ENCODE results near the gene MOV10L1.
"Not testable (repeated sequence)": the region's sequence is repeated elsewhere in the genome, so short reads cannot be mapped to it uniquely, and the experiment has no call there.

Gene MOV10L1

GRCh38 chr22:50085211-50085972 is 4.4 kb upstream of the MOV10L1 start, which contains the start of gene MLC1:
MLC1 (minus strand) TSS chr22:50085426; CDS start chr22:50084902, 524 bp downstream.
- Mint-ChIP-seq H3K4me3 (no peak within 1 kb of the TSS), H3K36me3 (ENCODE audit: insufficient read depth) (peaks cover 1% of the 10 kb centered on the region), H3K9me3 (no peaks in the 10 kb centered on the region), H3K4me1 (no peaks in the 10 kb centered on the region), H3K27ac (ENCODE audit: low read depth) (no peak within 1 kb of the TSS), H3K27me3 (peaks cover 24% of the 10 kb centered on the region)
- no peak for ATAC-seq (replicated peaks; ENCODE audit: extremely low read depth, poor library complexity, severe bottlenecking)
- no peak for DNase-seq (ENCODE audit: low spot score in 2 of 2)

GRCh38 chr22:50086526-50086925 is 3.3 kb upstream of the MOV10L1 start:
- H3K27me3 Mint-ChIP-seq: peaks cover 13% of the 10 kb centered on the region
- DNase-seq (ENCODE audit: low spot score in 2 of 2) (no peak), ATAC-seq (replicated peaks; ENCODE audit: extremely low read depth, poor library complexity, severe bottlenecking) (no peak)
- H3K4me3 Mint-ChIP-seq: no peak overlapping the region
- H3K4me1 Mint-ChIP-seq: no peaks in the 10 kb centered on the region
- no peaks in the 10 kb centered on the region for H3K9me3 Mint-ChIP-seq
- H3K27ac Mint-ChIP-seq (ENCODE audit: low read depth): no peak overlapping the region
- H3K36me3 Mint-ChIP-seq (ENCODE audit: insufficient read depth): peaks cover 1% of the 10 kb centered on the region

- H3K27ac Mint-ChIP-seq (ENCODE audit: low read depth): peak overlapping the region; percentile 52
- H3K4me3 Mint-ChIP-seq; H3K9me3 Mint-ChIP-seq; ATAC-seq (replicated peaks; ENCODE audit: extremely low read depth, poor library complexity, severe bottlenecking); H3K36me3 Mint-ChIP-seq (ENCODE audit: insufficient read depth); H3K4me1 Mint-ChIP-seq; DNase-seq (ENCODE audit: low spot score in 2 of 2); H3K27me3 Mint-ChIP-seq: not testable (repeated sequence)
These were observed 2.8 kb upstream of the MOV10L1 start for GRCh38 chr22:50086975-50087374.

- Mint-ChIP-seq H3K4me3 (no peak overlapping the region), H3K4me1 (no peaks in the 10 kb centered on the region), H3K27ac (ENCODE audit: low read depth) (peak overlapping the region; percentile 52), H3K27me3 (peaks cover 9% of the 10 kb centered on the region), H3K36me3 (ENCODE audit: insufficient read depth) (peaks cover 1% of the 10 kb centered on the region), H3K9me3 (no peaks in the 10 kb centered on the region)
- ATAC-seq (replicated peaks; ENCODE audit: extremely low read depth, poor library complexity, severe bottlenecking) (no peak), DNase-seq (ENCODE audit: low spot score in 2 of 2) (no peak)
These were observed 2.2 kb upstream of the MOV10L1 start for GRCh38 chr22:50087646-50088045.

GRCh38 chr22:50088096-50088495 is 1.7 kb upstream of the MOV10L1 start:
- Mint-ChIP-seq H3K36me3 (ENCODE audit: insufficient read depth) (peaks cover 1% of the 10 kb centered on the region), H3K4me1 (no peaks in the 10 kb centered on the region), H3K4me3 (no peak overlapping the region), H3K27me3 (peaks cover 9% of the 10 kb centered on the region), H3K9me3 (no peaks in the 10 kb centered on the region), H3K27ac (ENCODE audit: low read depth) (peak overlapping the region; percentile 52)
- DNase-seq (ENCODE audit: low spot score in 2 of 2) (no peak), ATAC-seq (replicated peaks; ENCODE audit: extremely low read depth, poor library complexity, severe bottlenecking) (no peak)

- Mint-ChIP-seq H3K27ac (ENCODE audit: low read depth) (no peak overlapping the region), H3K36me3 (ENCODE audit: insufficient read depth) (peaks cover 1% of the 10 kb centered on the region), H3K4me3 (no peak overlapping the region), H3K4me1 (no peaks in the 10 kb centered on the region), H3K27me3 (peaks cover 9% of the 10 kb centered on the region), H3K9me3 (no peaks in the 10 kb centered on the region)
- no peak for ATAC-seq (replicated peaks; ENCODE audit: extremely low read depth, poor library complexity, severe bottlenecking)
- DNase-seq (ENCODE audit: low spot score in 2 of 2): no peak
These were observed 575 bp upstream of the MOV10L1 start for GRCh38 chr22:50089231-50089630.

GRCh38 chr22:50090412-50090714 is 557 bp downstream of the MOV10L1 start:
- Mint-ChIP-seq H3K27ac (ENCODE audit: low read depth) (no peak overlapping the region), H3K36me3 (ENCODE audit: insufficient read depth) (no peaks in the 10 kb centered on the region), H3K4me3 (no peak overlapping the region), H3K27me3 (peaks cover 14% of the 10 kb centered on the region), H3K9me3 (no peaks in the 10 kb centered on the region), H3K4me1 (no peaks in the 10 kb centered on the region)
- no peak for ATAC-seq (replicated peaks; ENCODE audit: extremely low read depth, poor library complexity, severe bottlenecking)
- no peak for DNase-seq (ENCODE audit: low spot score in 2 of 2)

- H3K4me1 Mint-ChIP-seq: no peaks in the 10 kb centered on the region
- H3K27me3 Mint-ChIP-seq: peaks cover 16% of the 10 kb centered on the region
- no peak overlapping the region for H3K27ac Mint-ChIP-seq (ENCODE audit: low read depth)
- DNase-seq (ENCODE audit: low spot score in 2 of 2) (no peak), ATAC-seq (replicated peaks; ENCODE audit: extremely low read depth, poor library complexity, severe bottlenecking) (no peak)
- H3K9me3 Mint-ChIP-seq: no peaks in the 10 kb centered on the region
- no peak overlapping the region for H3K4me3 Mint-ChIP-seq
- H3K36me3 Mint-ChIP-seq (ENCODE audit: insufficient read depth): no peaks in the 10 kb centered on the region
These were observed 1.4 kb downstream of the MOV10L1 start for GRCh38 chr22:50091092-50091768.

GRCh38 chr22:50092342-50092741 is 2.5 kb downstream of the MOV10L1 start:
- no peak for ATAC-seq (replicated peaks; ENCODE audit: extremely low read depth, poor library complexity, severe bottlenecking)
- H3K36me3 Mint-ChIP-seq (ENCODE audit: insufficient read depth): no peaks in the 10 kb centered on the region
- H3K4me1 Mint-ChIP-seq: no peaks in the 10 kb centered on the region
- no peak overlapping the region for H3K4me3 Mint-ChIP-seq
- H3K9me3 Mint-ChIP-seq: no peaks in the 10 kb centered on the region
- no peak overlapping the region for H3K27ac Mint-ChIP-seq (ENCODE audit: low read depth)
- peaks cover 16% of the 10 kb centered on the region for H3K27me3 Mint-ChIP-seq
- DNase-seq (ENCODE audit: low spot score in 2 of 2): no peak

- no peaks in the 10 kb centered on the region for H3K9me3 Mint-ChIP-seq
- H3K4me3 Mint-ChIP-seq: no peak overlapping the region
- no peaks in the 10 kb centered on the region for H3K4me1 Mint-ChIP-seq
- H3K27ac Mint-ChIP-seq (ENCODE audit: low read depth): no peak overlapping the region
- no peaks in the 10 kb centered on the region for H3K36me3 Mint-ChIP-seq (ENCODE audit: insufficient read depth)
- ATAC-seq (replicated peaks; ENCODE audit: extremely low read depth, poor library complexity, severe bottlenecking) (no peak), DNase-seq (ENCODE audit: low spot score in 2 of 2) (no peak)
- H3K27me3 Mint-ChIP-seq: peaks cover 55% of the 10 kb centered on the region
These were observed 8.2 kb downstream of the MOV10L1 start for GRCh38 chr22:50098052-50098451.

- ATAC-seq (replicated peaks; ENCODE audit: extremely low read depth, poor library complexity, severe bottlenecking) (no peak), DNase-seq (ENCODE audit: low spot score in 2 of 2) (no peak)
- H3K27me3 Mint-ChIP-seq: peaks cover 45% of the 10 kb centered on the region
- no peaks in the 10 kb centered on the region for H3K9me3 Mint-ChIP-seq
- no peak overlapping the region for H3K4me3 Mint-ChIP-seq
- no peaks in the 10 kb centered on the region for H3K36me3 Mint-ChIP-seq (ENCODE audit: insufficient read depth)
- no peaks in the 10 kb centered on the region for H3K4me1 Mint-ChIP-seq
- H3K27ac Mint-ChIP-seq (ENCODE audit: low read depth): no peak overlapping the region
These were observed 12.2 kb downstream of the MOV10L1 start for GRCh38 chr22:50101870-50102565.

- Mint-ChIP-seq H3K4me3 (no peak overlapping the region), H3K9me3 (no peaks in the 10 kb centered on the region), H3K27me3 (peaks cover 40% of the 10 kb centered on the region), H3K36me3 (ENCODE audit: insufficient read depth) (no peaks in the 10 kb centered on the region), H3K4me1 (no peaks in the 10 kb centered on the region), H3K27ac (ENCODE audit: low read depth) (no peak overlapping the region)
- ATAC-seq (replicated peaks; ENCODE audit: extremely low read depth, poor library complexity, severe bottlenecking) (no peak), DNase-seq (ENCODE audit: low spot score in 2 of 2) (no peak)
These were observed 13.1 kb downstream of the MOV10L1 start for GRCh38 chr22:50102946-50103345.

- H3K27ac Mint-ChIP-seq (ENCODE audit: low read depth): no peak overlapping the region
- ATAC-seq (replicated peaks; ENCODE audit: extremely low read depth, poor library complexity, severe bottlenecking): no peak
- H3K27me3 Mint-ChIP-seq: peaks cover 37% of the 10 kb centered on the region
- no peaks in the 10 kb centered on the region for H3K4me1 Mint-ChIP-seq
- no peaks in the 10 kb centered on the region for H3K9me3 Mint-ChIP-seq
- H3K36me3 Mint-ChIP-seq (ENCODE audit: insufficient read depth): no peaks in the 10 kb centered on the region
- DNase-seq (ENCODE audit: low spot score in 2 of 2): no peak
- H3K4me3 Mint-ChIP-seq: no peak overlapping the region
These were observed 14.3 kb downstream of the MOV10L1 start for GRCh38 chr22:50104141-50104544.

All from central memory CD8-positive, alpha-beta T cell (primary cell).